Activated CD4-positive, alpha-beta memory T cell treated with anti-CD3 and anti-CD28 coated beads for 36 hours (primary cell): ENCODE measurements around the gene PTPRN. TPM values are rescaled to one million over a fixed set of nuclear protein-coding genes. Genes with fewer than 3 reads are reported as not detected.
"Not testable (repeated sequence)": the region's sequence is repeated elsewhere in the genome, so short reads cannot be mapped to it uniquely, and the experiment has no call there.

Experiments
- CTCF ChIA-PET: fragments of 350-600 bp; sonication (Branson Sonifier 250); formaldehyde crosslinking; loops from one replicate; lab custom pipeline; 2021; ENCODE audit warnings: antibody characterized with exemption, inconsistent platforms; lab: Charles Lee
- POLR2A ChIA-PET: fragments of 350-600 bp; sonication (Branson Sonifier 250); formaldehyde crosslinking; loops from one replicate; lab custom pipeline; 2021; ENCODE audit warnings: antibody characterized with exemption; lab: Charles Lee
- DNase-seq: peaks from one replicate; pipeline ENCODE4 v3.0.0-alpha.2; 2020
- H3K27ac Mint-ChIP-seq: one replicate; pipeline ENCODE4 v1.8.0; 2021; ENCODE audit warnings: mixed read lengths
- H3K27me3 Mint-ChIP-seq: one replicate; pipeline ENCODE4 v1.8.0; 2021; ENCODE audit warnings: mixed read lengths
- H3K36me3 Mint-ChIP-seq: one replicate; pipeline ENCODE4 v1.8.0; 2021; ENCODE audit warnings: mixed read lengths
- H3K4me1 Mint-ChIP-seq: one replicate; pipeline ENCODE4 v1.8.0; 2021; ENCODE audit warnings: low read depth, mixed read lengths
- H3K4me3 Mint-ChIP-seq: one replicate; pipeline ENCODE4 v1.8.0; 2021; ENCODE audit warnings: mild to moderate bottlenecking, mixed read lengths
- H3K9me3 Mint-ChIP-seq: one replicate; pipeline ENCODE4 v1.8.0; 2021; ENCODE audit warnings: mixed read lengths
- intact Hi-C: fragments of 100-400 bp; cut with micrococcal nuclease; formaldehyde crosslinking; loops from one replicate; pipeline ENCODE4 v1.15.1; 2023
- total RNA-seq, 2 experiments: library from RNA; stranded (reverse); gene quantifications; one replicate each; pipeline ENCODE4 v1.2.3, GENCODE V29; 2021

Gene PTPRN
- total RNA-seq, 2 experiments from 2014 or later = 0.24 TPM; not detected in 1

DNA sequence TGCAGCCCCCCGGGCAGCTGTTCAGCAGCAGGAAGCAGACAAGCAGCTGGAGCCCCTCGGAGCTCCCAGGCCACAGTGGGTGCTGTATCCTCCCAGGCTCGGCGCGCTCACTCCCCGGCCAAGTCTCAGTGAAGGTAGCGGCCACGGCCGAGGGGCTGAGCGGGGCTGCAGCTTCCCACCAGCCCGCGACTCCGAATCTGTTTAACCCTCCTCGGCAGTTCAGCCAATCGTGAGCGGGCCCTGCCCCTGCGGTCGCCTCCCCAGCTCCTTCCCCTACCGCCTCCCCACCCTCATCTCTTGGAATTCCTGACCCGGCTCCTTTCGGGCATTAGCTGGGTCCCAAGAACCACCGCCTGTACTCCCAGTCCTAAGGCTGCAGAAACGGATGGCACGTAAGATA, 23.3 kb upstream of the PTPRN start, which contains the start of gene RESP18:
Gene RESP18, minus strand, starts transcription at position 203 of the 400 bp plus-strand sequence.
- Mint-ChIP-seq H3K9me3 (peaks cover 11% of the 10 kb centered on the region), H3K36me3 (peaks cover 4% of the 10 kb centered on the region), H3K27me3 (peaks cover 48% of the 10 kb centered on the region), H3K27ac (no peak within 1 kb of the TSS), H3K4me3 (no peak within 1 kb of the TSS), H3K4me1 (no peaks in the 10 kb centered on the region)
- intact Hi-C loops = no loop called here
- ChIA-PET CTCF (no interaction called here), POLR2A (no interaction called here)
- no peak for DNase-seq

DNA sequence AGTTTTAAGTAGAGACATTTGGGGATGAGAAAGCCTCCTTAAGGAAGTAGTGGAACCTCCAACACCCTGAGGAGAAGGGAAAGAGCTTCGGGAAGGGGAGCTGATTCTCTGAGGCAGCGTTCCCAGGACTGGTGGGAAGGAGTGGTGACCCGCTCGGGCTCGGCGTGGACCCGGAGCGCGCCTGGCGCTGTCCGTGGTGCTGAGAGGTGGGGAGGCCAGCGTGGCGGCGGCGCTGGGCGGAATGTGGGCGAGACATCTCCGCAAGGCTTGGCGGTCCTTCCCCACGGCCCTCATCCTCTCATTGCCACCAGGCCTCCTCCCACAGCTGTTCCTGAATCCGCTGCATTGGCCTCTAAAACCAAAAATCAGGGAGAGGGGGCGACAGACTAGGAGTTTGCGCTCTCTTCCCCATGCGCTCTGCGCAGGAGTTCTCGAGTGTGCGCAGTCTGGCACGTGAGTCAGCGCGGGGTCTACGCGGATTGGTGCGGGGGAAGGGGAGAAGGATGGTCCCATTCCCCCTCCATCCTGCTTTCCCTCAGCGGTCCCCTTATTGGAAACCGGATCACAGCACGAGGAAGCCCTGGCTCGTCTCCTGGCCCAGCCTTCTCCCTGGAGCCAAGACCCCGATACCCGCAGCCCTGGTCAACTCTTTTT, 22.5 kb upstream of the PTPRN start:
- Mint-ChIP-seq H3K27me3 (peaks cover 46% of the 10 kb centered on the region), H3K4me3 (no peak overlapping the region), H3K4me1 (no peaks in the 10 kb centered on the region), H3K27ac (no peak overlapping the region), H3K9me3 (peaks cover 10% of the 10 kb centered on the region), H3K36me3 (peaks cover 4% of the 10 kb centered on the region)
- CTCF ChIA-PET = interaction anchor here (0.8 kb wide), 1 partner anchor 336 kb away, joined by 3 read pairs; no protein-coding TSS in a partner anchor
- intact Hi-C loops = no loop called here
- peak; percentile 28 for DNase-seq
- POLR2A ChIA-PET = no interaction called here

DNA sequence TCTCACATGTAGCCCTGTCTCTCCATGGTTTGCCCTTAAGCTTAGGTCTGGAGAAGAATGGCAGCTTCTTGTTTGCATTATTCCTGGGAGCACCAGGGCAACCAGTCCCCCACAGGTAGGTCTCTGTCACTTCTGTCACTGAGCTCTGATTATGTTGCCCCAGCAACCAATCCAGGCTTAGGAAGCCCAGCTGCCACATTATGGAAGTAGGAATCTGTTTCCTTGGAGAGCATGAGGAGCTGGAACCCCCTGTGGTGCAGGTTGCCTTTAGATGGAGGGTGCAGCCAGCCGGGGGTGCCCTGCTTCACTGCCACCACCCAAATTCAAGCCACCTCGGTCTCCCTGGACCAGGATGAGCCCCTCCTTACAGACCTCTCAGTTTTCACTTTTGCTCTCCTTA, 18.5 kb upstream of the PTPRN start:
- Mint-ChIP-seq H3K27ac (no peak overlapping the region), H3K36me3 (no peaks in the 10 kb centered on the region), H3K27me3 (peaks cover 33% of the 10 kb centered on the region), H3K9me3 (no peaks in the 10 kb centered on the region), H3K4me1 (no peaks in the 10 kb centered on the region), H3K4me3 (no peak overlapping the region)
- CTCF ChIA-PET = interaction anchor here (1.3 kb wide), 1 partner anchor 29 kb away, joined by 3 read pairs; no protein-coding TSS in a partner anchor
- POLR2A ChIA-PET = no interaction called here
- no peak for DNase-seq
- intact Hi-C loops = no loop called here

DNA sequence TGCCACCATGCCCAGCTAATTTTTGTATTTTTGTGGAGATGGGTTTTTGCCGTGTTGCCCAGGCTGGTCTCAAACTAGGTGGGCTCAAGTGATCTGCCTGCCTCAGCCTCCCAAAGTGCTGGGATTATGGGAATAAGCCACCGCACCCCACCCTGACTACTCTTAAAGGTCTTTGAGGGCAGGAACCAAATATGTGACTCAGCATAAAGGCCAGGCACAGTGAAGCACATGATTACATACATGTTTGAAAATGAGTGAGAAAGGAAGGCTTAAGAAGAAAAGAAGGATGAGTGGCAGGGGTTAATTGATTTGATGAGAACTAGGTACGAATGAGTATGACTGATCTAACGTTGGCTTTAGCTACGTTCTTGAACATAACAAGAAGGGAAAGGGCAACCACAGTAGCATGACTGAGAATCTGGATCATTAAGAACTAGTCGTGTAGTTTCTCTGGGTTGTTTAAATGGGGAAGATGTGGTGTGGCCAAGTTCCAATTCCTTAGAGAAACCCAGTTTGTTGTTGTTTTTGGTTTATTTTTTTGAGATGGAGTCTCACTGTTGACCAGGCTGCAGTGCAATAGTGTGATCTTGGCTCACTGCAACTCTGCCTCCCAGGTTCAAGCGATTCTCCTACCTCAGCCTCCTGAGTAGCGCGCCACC, 16.6 kb upstream of the PTPRN start:
- no peaks in the 10 kb centered on the region for H3K9me3 Mint-ChIP-seq
- no peaks in the 10 kb centered on the region for H3K36me3 Mint-ChIP-seq
- peaks cover 8% of the 10 kb centered on the region for H3K4me1 Mint-ChIP-seq
- H3K4me3 Mint-ChIP-seq = no peak overlapping the region
- ChIA-PET POLR2A (no interaction called here), CTCF (no interaction called here)
- H3K27me3 Mint-ChIP-seq = peaks cover 15% of the 10 kb centered on the region
- no peak for DNase-seq
- H3K27ac Mint-ChIP-seq = no peak overlapping the region
- intact Hi-C loops = no loop called here

DNA sequence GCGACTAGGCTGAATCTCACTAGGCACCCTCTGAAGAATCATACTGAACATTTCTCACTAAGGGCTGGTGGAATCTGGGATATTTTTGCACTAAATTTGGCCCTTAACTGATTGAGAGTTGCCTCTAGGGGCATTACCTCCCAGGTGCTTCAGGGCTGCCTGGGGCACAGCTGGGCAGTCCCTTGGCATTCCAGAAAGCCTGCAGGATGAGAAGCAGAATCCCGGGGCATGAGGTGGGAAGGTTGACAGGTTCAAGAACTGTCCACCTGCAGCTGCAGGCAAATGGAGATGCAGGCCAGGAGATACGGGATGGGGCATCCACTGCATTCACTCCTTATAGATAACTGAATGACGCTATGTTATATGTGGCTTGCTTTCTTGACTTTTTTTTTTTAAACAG, 15.9 kb upstream of the PTPRN start:
- H3K27ac Mint-ChIP-seq = no peak overlapping the region
- peaks cover 9% of the 10 kb centered on the region for H3K4me1 Mint-ChIP-seq
- ChIA-PET POLR2A (no interaction called here), CTCF (no interaction called here)
- H3K9me3 Mint-ChIP-seq = no peaks in the 10 kb centered on the region
- no peaks in the 10 kb centered on the region for H3K36me3 Mint-ChIP-seq
- H3K4me3 Mint-ChIP-seq = no peak overlapping the region
- intact Hi-C loops = no loop called here
- H3K27me3 Mint-ChIP-seq = peaks cover 15% of the 10 kb centered on the region
- no peak for DNase-seq

DNA sequence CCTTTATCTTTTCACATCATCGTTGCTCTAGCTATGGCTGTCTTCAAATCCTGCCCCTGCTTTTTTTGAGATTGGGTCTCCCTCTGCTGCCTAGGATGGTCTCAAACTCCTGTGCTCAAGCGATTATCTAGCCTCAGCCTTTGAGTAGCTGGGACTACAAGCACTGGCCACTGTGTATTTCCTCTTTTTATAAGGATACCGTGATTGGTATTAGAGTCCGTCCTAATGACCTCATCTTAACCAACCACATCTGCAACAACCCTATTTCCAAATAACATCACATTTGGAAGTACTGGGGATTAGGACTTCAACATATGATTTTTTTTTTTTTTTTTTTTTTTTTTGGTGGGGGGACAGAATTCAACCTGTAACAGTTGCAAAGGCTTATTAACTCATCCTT, 14.2 kb upstream of the PTPRN start:
- Mint-ChIP-seq H3K27ac (no peak overlapping the region), H3K27me3 (peaks cover 15% of the 10 kb centered on the region), H3K4me3 (no peak overlapping the region), H3K4me1 (peaks cover 9% of the 10 kb centered on the region), H3K9me3 (no peaks in the 10 kb centered on the region), H3K36me3 (no peaks in the 10 kb centered on the region)
- DNase-seq = no peak
- ChIA-PET CTCF (interaction anchor here (1.0 kb wide), 1 partner anchor 30 kb away, joined by 3 read pairs; no protein-coding TSS in a partner anchor), POLR2A (no interaction called here)
- intact Hi-C loops = no loop called here

DNA sequence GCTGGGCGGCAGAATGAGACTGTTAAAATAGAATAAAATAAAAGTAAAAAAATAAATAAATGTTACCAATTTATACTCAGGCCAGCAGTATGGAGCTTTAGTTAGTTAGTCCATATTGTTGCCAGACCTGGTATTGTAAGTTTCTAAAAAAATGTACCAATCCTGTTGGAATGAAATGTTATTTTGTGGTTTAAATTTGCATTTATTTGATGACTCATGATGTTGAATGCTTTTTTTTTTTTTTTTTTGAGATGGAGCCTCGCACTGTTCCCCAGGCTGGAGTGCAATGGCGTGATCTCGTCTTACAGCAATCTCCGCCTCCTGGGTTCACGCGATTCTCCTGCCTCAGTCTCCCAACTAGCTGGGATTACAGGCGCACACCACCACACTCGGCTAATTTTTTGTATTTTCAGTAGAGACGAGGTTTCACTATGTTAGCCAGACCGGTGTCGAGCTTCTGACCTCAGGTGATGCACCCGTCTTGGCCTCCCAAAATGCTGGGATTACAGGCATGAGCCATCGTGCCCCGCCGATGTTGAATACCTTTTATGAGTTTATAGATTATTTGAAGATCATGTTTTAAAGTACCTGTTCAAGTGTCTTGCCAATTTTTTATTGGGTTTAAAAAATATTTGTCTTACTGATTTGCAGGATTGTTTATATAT, 5.7 kb upstream of the PTPRN start:
- H3K36me3 Mint-ChIP-seq = no peaks in the 10 kb centered on the region
- POLR2A ChIA-PET = no interaction called here
- no peak overlapping the region for H3K4me3 Mint-ChIP-seq
- peaks cover 15% of the 10 kb centered on the region for H3K27me3 Mint-ChIP-seq
- no peak for DNase-seq
- intact Hi-C loops = no loop called here
- CTCF ChIA-PET = interaction anchor here (0.5 to 2.5 kb wide), 3 partner anchors 19 to 1209 kb away, joined by 3 to 11 read pairs (median 4); no protein-coding TSS in a partner anchor
- H3K27ac Mint-ChIP-seq = no peak overlapping the region
- no peaks in the 10 kb centered on the region for H3K9me3 Mint-ChIP-seq
- H3K4me1 Mint-ChIP-seq = no peaks in the 10 kb centered on the region

DNA sequence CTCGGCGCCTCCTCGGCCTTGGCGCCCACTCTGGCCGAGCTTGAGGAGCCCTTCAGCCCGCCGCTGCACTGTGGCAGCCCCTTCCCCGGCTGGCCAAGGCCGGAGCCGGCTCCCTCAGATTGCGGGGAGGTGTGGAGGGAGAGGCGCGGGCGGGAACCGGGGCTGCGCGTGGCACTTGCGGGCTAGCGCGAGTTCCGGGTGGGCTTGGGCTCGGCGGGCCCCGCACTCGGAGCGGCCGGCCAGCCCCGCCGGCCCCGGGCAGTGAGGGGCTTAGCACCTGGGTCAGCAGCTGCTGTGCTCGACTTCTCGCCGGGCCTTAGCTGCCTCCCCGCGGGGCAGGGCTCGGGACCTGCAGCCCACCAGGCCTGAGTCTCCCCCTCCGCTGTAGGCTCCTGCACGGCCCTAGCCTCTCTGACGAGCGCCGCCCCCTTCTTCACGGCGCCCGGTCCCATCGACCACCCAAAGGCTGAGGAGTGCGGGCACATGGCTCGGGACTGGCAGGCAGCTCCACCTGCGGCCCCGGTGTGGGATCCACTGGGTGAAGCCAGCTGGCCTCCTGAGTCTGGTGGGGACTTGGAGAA, 3.6 kb upstream of the PTPRN start:
- CTCF ChIA-PET = interaction anchor here (2.5 kb wide), 1 partner anchor 17 kb away, joined by 11 read pairs; no protein-coding TSS in a partner anchor
- DNase-seq, POLR2A ChIA-PET, H3K4me1 Mint-ChIP-seq, H3K27ac Mint-ChIP-seq, H3K4me3 Mint-ChIP-seq, intact Hi-C loops, H3K36me3 Mint-ChIP-seq, H3K9me3 Mint-ChIP-seq: not testable (repeated sequence)
- H3K27me3 Mint-ChIP-seq = peaks cover 26% of the 10 kb centered on the region

DNA sequence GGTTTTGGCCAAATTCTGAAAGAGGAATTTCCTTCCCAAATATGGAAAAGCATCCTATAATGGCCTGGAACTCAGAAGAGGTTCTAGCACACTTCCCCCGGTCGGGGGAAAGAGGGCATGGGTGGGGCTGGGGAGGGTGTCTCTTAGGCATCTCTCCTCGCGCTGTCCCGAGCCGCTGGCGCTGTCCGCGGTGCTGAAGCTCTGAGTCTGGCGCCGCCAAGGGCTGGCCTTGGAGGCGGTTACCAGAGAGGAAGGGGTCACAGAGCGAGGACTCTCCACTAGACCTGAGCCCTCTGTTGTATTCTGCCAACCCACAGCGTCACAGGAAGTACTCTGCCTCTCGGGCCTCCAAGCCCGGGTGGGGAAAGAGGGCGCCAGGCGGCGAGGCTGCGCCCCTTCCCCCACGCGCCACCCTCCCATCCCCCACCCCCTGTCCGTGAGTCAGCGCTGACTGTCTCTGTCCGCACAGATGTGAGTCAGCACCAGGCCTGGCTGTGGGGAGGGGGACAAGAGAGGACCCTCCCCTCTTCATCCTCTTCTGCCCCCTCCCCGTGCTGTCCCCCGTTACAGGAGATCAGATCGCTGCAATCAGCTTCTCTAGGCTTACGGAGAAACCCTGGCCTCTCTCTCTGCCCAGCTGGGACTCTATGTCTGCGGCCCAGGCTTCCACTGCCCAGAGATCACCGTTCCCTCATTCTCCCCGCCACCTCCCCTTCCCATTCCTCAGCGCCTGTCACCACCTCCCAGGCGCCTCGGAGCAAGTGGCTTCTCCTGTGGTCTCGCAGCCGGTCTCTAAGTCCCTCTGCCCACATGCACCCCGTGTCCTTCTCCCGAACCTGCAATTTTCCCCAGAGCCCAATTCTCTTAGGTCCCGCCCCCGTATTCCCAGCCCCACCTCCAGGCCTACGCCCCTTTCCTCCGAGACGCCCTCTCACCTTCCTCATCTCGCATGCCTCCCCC, 779 bp downstream of the PTPRN start:
- Mint-ChIP-seq H3K4me1 (no peaks in the 10 kb centered on the region), H3K27me3 (peaks cover 38% of the 10 kb centered on the region), H3K9me3 (no peaks in the 10 kb centered on the region), H3K4me3 (no peak overlapping the region), H3K36me3 (no peaks in the 10 kb centered on the region), H3K27ac (no peak overlapping the region)
- DNase-seq = peak; percentile 78
- intact Hi-C loops = no loop called here
- ChIA-PET POLR2A (no interaction called here), CTCF (interaction anchor here (0.8 to 3.1 kb wide), 3 partner anchors 9 to 31 kb away, joined by 3 to 14 read pairs (median 7); no protein-coding TSS in a partner anchor)

DNA sequence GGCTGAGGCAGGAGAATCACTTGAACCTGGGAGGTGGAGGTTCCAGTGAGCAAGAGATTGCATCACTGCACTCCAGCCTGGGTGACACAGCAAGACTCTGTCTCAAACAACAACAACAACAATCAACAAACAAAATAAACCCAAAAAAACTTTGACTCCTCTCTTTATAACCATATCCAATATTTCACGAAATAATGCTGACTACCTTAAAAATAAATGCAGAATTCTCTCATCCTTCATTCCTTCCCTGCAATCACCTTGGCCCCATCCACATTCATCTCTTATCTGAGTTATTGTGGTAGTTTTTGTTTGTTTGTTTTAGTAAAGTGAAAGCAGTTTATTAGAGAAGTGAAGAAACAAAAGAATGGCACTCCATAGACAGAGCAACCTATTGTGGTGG, 3.2 kb downstream of the PTPRN start:
- H3K4me3 Mint-ChIP-seq = no peak overlapping the region
- peaks cover 32% of the 10 kb centered on the region for H3K27me3 Mint-ChIP-seq
- DNase-seq = no peak
- ChIA-PET CTCF (interaction anchor here (1.5 kb wide), 1 partner anchor 11 kb away, joined by 5 read pairs; no protein-coding TSS in a partner anchor), POLR2A (no interaction called here)
- intact Hi-C loops = no loop called here
- no peaks in the 10 kb centered on the region for H3K36me3 Mint-ChIP-seq
- no peak overlapping the region for H3K27ac Mint-ChIP-seq
- no peaks in the 10 kb centered on the region for H3K9me3 Mint-ChIP-seq
- no peaks in the 10 kb centered on the region for H3K4me1 Mint-ChIP-seq

DNA sequence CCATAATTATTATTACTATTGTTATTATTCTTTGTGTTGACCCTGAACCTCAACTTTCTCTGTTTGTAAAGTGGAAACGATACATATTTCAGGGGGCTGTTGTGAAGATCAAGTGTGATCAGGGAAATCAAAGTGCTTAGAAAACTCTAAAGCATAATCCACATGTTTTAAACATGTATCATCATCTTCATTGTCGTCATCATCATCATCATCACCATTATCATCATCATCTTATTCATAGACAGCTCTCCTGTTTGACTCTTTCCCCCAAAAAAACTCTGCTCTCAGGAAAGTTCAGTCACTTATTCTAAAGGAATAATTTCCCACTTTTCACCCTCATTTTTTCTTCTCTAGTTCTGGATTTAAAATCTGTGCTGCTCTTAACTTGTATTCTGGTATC, 5.0 kb downstream of the PTPRN start:
- Mint-ChIP-seq H3K9me3 (no peaks in the 10 kb centered on the region), H3K27ac (no peak overlapping the region), H3K27me3 (peaks cover 28% of the 10 kb centered on the region), H3K4me3 (no peak overlapping the region), H3K4me1 (no peaks in the 10 kb centered on the region), H3K36me3 (no peaks in the 10 kb centered on the region)
- ChIA-PET POLR2A (no interaction called here), CTCF (no interaction called here)
- intact Hi-C loops = no loop called here
- no peak for DNase-seq
